Parathyroid adenoma (tissue), 2 donors: Measurements from ENCODE around the gene TBCB.
"Not testable (repeated sequence)": the region's sequence is repeated elsewhere in the genome, so short reads cannot be mapped to it uniquely, and the experiment has no call there.

Source experiments
- H2AFZ ChIP-seq: fragments of 300-600 bp; sonication (generic); one replicate; pipeline ENCODE4 v1.7.0; 2017; ENCODE audit warnings: antibody characterized with exemption, mild to moderate bottlenecking
- H3K27ac ChIP-seq: fragments of 300-600 bp; sonication (generic); one replicate; pipeline ENCODE4 v1.7.0; 2017
- H3K27me3 ChIP-seq: fragments of 300-600 bp; sonication (generic); one replicate; pipeline ENCODE4 v1.7.0; 2017; ENCODE audit warnings: low read length; ENCODE audit not compliant: control insufficient read depth, insufficient read depth
- H3K36me3 ChIP-seq: fragments of 300-600 bp; sonication (generic); one replicate; pipeline ENCODE4 v1.7.0; 2017; ENCODE audit warnings: low read length; ENCODE audit not compliant: control insufficient read depth, insufficient read depth
- H3K4me1 ChIP-seq: fragments of 300-600 bp; sonication (generic); one replicate; pipeline ENCODE4 v1.7.0; 2017; ENCODE audit warnings: control low read depth
- H3K4me2 ChIP-seq: fragments of 300-600 bp; sonication (generic); one replicate; pipeline ENCODE4 v1.7.0; 2017; ENCODE audit warnings: low read length
- H3K4me3 ChIP-seq: fragments of 300-600 bp; sonication (generic); one replicate; pipeline ENCODE4 v1.7.0; 2017; ENCODE audit warnings: low read depth, low read length
- H3K79me2 ChIP-seq: fragments of 300-600 bp; sonication (generic); one replicate; pipeline ENCODE4 v1.7.0; 2017; ENCODE audit warnings: control low read depth
- H3K9ac ChIP-seq: fragments of 300-600 bp; sonication (generic); one replicate; pipeline ENCODE4 v1.7.0; 2017; ENCODE audit warnings: mild to moderate bottlenecking
- H3K9me3 ChIP-seq: fragments of 300-600 bp; sonication (generic); one replicate; pipeline ENCODE4 v1.7.0; 2017; ENCODE audit warnings: low read length; ENCODE audit not compliant: control insufficient read depth
- TF ChIP-seq, protein P1 (sequence below): fragments of 300-600 bp; sonication (generic); IDR thresholded peaks from one replicate; pipeline ENCODE4 v1.7.0; 2017; ENCODE audit warnings: antibody characterized with exemption, mild to moderate bottlenecking
- donor health status: primary hyperparathyroidism.

The TBCB gene

DNA sequence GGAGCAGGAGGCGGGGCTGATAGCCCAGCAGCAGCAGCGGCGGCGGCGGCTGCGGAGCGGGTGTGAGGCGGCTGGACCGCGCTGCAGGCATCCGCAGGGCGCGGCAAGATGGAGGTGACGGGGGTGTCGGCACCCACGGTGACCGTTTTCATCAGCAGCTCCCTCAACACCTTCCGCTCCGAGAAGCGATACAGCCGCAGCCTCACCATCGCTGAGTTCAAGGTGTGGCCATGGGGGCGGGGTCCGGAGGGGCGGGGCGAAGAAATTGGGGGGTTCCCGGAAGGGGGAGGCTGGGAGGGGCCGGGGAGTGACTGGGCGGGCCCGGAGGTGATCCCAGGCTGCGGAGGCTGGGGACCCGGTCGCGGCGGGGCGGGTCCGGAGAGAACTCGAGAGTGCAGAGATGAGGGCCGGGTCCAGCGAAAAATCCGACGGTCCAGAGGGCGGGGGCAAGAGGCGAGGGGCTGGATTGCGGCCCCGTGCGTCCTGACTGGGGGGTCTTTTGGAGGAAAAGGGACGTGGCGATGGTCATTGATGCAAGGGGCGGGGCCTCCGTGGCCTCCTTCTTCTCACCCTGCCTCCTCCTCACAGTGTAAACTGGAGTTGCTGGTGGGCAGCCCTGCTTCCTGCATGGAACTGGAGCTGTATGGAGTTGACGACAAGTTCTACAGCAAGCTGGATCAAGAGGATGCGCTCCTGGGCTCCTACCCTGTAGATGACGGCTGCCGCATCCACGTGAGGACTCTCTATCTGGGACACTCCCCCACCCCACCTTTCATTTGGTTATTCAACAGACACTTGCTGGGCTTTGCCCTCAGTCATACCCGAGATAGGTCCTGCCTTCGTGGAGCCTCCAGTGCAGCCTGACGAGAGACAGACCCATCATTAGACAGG is at the start of gene TBCB:
Gene TBCB (plus strand): TSS at position 16 of the 891 bp plus-strand sequence. CDS start 93 bp downstream, at position 109.
- H3K36me3 ChIP-seq: no peaks in the 10 kb centered on the region
- H2AFZ ChIP-seq: peak within 1 kb of the TSS; percentile 83
- TF ChIP-seq, protein P1, sequence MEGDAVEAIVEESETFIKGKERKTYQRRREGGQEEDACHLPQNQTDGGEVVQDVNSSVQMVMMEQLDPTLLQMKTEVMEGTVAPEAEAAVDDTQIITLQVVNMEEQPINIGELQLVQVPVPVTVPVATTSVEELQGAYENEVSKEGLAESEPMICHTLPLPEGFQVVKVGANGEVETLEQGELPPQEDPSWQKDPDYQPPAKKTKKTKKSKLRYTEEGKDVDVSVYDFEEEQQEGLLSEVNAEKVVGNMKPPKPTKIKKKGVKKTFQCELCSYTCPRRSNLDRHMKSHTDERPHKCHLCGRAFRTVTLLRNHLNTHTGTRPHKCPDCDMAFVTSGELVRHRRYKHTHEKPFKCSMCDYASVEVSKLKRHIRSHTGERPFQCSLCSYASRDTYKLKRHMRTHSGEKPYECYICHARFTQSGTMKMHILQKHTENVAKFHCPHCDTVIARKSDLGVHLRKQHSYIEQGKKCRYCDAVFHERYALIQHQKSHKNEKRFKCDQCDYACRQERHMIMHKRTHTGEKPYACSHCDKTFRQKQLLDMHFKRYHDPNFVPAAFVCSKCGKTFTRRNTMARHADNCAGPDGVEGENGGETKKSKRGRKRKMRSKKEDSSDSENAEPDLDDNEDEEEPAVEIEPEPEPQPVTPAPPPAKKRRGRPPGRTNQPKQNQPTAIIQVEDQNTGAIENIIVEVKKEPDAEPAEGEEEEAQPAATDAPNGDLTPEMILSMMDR: no peak
- H3K79me2 ChIP-seq: peaks cover 4% of the 10 kb centered on the region
- H3K9me3 ChIP-seq: no peaks in the 10 kb centered on the region
- H3K27me3 ChIP-seq: no peaks in the 10 kb centered on the region
- H3K4me2 ChIP-seq: peak within 1 kb of the TSS; percentile 83
- H3K4me1 ChIP-seq: peaks cover 5% of the 10 kb centered on the region
- peak within 1 kb of the TSS; percentile 91 for H3K27ac ChIP-seq
- H3K9ac ChIP-seq: peak within 1 kb of the TSS; percentile 38
- H3K4me3 ChIP-seq: peak within 1 kb of the TSS; percentile 68

DNA sequence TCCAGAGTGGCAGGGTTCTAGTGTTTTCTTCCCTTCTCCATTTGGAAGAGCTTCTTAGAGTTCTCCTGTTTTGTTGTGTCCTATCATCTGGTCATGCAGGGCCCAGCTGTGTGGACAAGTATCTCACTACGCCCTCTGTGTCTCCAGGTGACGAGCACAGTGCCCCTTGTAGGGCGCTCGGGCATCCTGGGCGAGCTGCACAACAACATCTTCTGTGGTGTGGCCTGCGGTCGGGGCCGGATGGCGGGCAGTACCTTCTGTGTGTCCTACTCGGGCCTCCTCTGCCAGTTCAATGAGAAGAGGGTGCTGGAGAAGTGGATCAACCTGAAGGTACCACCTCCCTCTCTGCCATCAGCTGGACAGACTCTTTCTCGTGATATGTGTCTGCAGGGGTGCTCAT is 47.6 kb upstream of the TBCB start:
- no peak overlapping the region for H2AFZ ChIP-seq
- no peaks in the 10 kb centered on the region for H3K4me1 ChIP-seq
- no peak overlapping the region for H3K9ac ChIP-seq
- H3K9me3 ChIP-seq: no peaks in the 10 kb centered on the region
- no peak overlapping the region for H3K4me2 ChIP-seq
- TF ChIP-seq, protein P1: no peak
- no peaks in the 10 kb centered on the region for H3K36me3 ChIP-seq
- H3K79me2 ChIP-seq: no peaks in the 10 kb centered on the region
- H3K27me3 ChIP-seq: no peaks in the 10 kb centered on the region
- no peak overlapping the region for H3K4me3 ChIP-seq
- no peak overlapping the region for H3K27ac ChIP-seq

DNA sequence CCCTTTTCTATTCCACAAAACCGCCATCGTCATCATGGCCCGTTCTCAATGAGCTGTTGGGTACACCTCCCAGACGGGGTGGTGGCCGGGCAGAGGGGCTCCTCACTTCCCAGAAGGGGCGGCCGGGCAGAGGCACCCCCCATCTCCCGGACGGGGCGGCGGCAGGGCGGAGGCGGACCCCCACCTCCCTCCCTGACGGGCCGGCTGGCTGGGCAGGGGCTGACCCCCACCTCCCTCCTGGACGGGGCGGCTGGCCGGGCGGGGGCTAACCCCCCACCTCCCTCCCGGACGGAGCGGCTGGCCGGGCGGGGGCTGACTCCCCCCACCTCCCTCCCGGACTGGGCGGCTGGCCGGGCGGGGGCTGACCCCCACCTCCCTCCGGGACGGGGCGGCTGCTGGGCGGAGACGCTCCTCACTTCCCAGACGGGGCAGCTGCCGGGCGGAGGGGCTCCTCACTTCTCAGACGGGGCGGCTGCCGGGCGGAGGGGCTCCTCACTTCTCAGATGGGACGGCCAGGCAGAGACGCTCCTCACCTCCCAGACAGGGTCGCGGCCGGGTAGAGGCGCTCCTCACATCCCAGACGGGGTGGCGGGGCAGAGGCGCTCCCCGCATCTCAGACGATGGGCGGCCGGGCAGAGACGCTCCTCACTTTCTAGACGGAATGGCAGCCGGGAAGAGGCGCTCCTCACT is 46.3 kb upstream of the TBCB start:
- H3K9ac ChIP-seq, H3K79me2 ChIP-seq, H3K36me3 ChIP-seq, H3K4me3 ChIP-seq, H3K27me3 ChIP-seq, H3K9me3 ChIP-seq, H2AFZ ChIP-seq, H3K27ac ChIP-seq, H3K4me2 ChIP-seq, H3K4me1 ChIP-seq: not testable (repeated sequence)

- Histone ChIP-seq H3K4me2 (no peak overlapping the region), H3K4me1 (no peaks in the 10 kb centered on the region), H3K9me3 (no peaks in the 10 kb centered on the region), H3K36me3 (no peaks in the 10 kb centered on the region), H3K27ac (no peak overlapping the region), H3K4me3 (no peak overlapping the region), H3K27me3 (no peaks in the 10 kb centered on the region), H3K79me2 (no peaks in the 10 kb centered on the region), H3K9ac (no peak overlapping the region), H2AFZ (no peak overlapping the region)
- TF ChIP-seq, protein P1: no peak
Observed at GRCh38 chr19:36072081-36072480, 43.2 kb upstream of the TBCB start.

DNA sequence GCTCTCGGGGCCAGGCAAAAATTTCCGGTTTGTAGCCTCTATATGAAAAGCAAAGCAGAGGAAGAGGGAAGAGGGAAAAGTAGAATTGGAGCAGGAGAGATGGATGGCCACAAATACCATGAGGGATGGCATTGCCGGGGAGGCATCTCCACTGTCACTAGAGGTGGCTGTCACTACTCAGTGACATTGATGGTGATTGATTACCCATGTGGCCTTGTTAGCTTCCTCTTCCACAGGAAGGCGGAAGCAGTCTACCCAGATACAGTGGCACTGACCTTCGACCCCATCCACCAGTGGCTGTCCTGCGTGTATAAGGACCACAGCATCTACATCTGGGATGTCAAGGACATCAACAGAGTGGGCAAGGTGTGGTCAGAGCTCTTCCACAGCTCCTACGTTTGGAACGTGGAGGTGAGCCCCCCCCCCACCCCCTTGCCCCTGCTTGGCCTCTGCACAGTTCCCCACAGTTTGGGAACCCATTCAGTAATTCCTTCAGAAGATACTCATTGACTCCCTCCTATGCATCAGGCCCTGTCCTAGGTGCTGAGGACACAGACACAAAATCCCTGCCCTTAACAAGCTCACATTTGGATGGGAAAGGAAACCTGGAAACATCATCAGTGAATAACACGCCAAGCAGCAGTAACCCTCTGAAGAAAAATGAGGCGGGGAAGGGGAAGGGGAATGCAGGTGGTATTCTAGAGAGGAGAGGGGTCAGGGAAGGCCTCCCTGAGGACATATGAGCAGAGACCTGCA is 42.0 kb upstream of the TBCB start:
- Histone ChIP-seq H3K27ac (no peak overlapping the region), H3K9me3 (no peaks in the 10 kb centered on the region), H3K9ac (no peak overlapping the region), H2AFZ (no peak overlapping the region), H3K79me2 (no peaks in the 10 kb centered on the region), H3K4me1 (no peaks in the 10 kb centered on the region), H3K4me3 (no peak overlapping the region), H3K36me3 (no peaks in the 10 kb centered on the region), H3K4me2 (no peak overlapping the region), H3K27me3 (no peaks in the 10 kb centered on the region)
- TF ChIP-seq, protein P1: no peak
